ENCODE measurements around the gene ARHGAP12.

- TF ChIP-seq POLR2AphosphoS5 (IDR thresholded peaks at IDR 0.05) (no peak), CTCF (IDR thresholded peaks at IDR 0.05; ENCODE audit: poor library complexity, severe bottlenecking) (no peak), EP300 (conservative IDR thresholded peaks at IDR 0.05; ENCODE audit: poor library complexity, severe bottlenecking) (no peak), MXI1 (conservative IDR thresholded peaks at IDR 0.05; ENCODE audit: poor library complexity, severe bottlenecking) (no peak), EZH2 (IDR thresholded peaks at IDR 0.05; ENCODE audit: borderline replicate concordance, insufficient read depth, low read length, poor library complexity, severe bottlenecking) (no peak), TAF1 (IDR thresholded peaks at IDR 0.05; ENCODE audit: low read depth) (no peak), RAD21 (conservative IDR thresholded peaks at IDR 0.05) (no peak), REST (IDR thresholded peaks at IDR 0.05; ENCODE audit: borderline replicate concordance) (no peak), SMC3 (conservative IDR thresholded peaks at IDR 0.05; ENCODE audit: poor library complexity) (no peak)
Observed at GRCh38 chr10:31897506-31897905, 31.1 kb downstream of the ARHGAP12 start.

All from neural cell (in vitro differentiated cells).